Activated CD8-positive, alpha-beta memory T cell treated with anti-CD3 and anti-CD28 coated beads for 48 hours (primary cell): ENCODE measurements around the gene PNKD.
A peak's percentile ranks its signal among the peaks of the same experiment; 100 is the strongest.
"Not testable (repeated sequence)": the region's sequence is repeated elsewhere in the genome, so short reads cannot be mapped to it uniquely, and the experiment has no call there.

ENCODE experiments used
- DNase-seq, 3 experiments: peaks; one replicate each; pipeline ENCODE4 v3.0.0-alpha.2; 2020; ENCODE audit warnings: low read depth in 2 of 3, low spot score in 2 of 3

The PNKD gene

DNA sequence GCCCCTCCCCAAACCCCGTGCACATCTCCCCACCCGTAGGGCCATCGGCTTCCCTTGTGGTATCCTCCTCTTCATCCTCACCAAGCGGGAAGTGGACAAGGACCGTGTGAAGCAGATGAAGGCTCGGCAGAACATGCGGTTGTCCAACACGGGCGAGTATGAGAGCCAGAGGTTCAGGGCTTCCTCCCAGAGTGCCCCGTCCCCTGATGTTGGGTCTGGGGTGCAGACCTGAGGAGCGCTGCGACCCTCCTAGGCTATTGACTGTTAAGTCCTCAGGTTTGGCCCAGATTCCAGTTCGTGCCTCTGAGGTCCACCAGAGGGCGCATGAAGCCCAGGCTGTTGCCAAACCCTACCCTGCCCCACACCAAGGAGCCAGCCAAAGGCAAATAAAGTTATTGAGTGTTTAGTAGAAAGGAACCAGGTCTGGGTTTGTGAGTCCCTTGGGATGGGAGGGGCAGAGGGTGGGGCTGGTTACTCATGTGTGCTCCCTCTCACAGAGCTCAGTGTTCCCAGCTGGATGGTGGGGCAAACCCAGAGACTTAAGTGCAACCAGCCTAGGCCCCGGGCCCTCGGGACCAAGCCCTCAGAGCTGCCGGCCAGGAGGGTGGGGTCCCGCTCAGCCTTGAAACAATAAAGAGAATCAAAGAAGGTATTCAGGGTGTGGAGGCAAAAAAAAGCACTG is 2.4 kb downstream of the PNKD start:
- peak in 1 of 3 experiments; percentile 57 for DNase-seq

DNA sequence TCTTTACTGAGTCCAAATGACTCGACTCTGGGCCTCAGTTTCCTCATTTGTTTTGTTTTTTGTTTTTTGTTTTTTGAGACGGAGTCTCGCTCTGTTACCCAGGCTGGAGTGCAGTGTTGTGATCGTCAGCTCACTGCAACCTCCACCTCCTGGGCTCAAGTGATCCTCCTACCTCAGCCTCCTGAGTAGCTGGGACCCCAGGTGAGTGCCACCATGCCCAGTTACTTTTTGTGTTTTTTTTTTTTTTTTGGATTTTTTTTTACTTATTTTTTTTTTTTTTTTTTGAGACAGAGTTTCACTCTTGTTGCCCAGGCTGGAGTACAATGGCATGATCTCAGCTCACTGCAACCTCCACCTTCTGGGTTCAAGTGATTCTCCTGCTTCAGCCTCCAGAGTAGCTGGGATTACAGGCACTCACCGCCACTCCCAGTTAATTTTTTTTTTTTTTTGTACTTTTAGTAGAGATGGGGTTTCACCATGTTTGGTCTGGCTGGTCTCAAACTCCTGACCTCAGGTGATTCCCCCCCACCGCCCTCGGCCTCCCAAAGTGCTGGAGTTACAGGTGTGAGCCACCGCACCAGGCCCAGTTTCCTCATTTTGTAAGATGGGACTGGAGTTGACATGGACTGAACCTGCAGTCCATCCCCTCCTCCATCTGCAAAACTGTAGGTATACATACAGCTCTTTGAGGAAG is 3.0 kb downstream of the PNKD start:
- DNase-seq = not testable (repeated sequence)

DNA sequence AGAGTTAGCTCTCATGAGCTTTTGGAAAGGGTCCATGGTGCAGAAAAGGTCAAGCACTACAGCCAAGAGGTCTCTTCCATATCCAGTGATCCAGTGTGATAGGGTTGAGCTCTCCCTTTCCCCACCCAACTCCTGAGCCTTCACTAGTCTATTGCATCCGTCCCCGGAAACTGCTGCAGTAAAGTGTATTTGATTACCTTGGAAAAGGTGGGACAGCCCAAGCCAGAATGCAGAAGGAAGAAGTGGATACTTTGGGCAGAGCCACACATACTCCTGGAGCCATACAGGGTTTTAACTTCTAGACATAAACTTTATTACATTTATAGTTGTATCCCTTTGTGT is 3.6 kb downstream of the PNKD start:
- no peak for DNase-seq

DNA sequence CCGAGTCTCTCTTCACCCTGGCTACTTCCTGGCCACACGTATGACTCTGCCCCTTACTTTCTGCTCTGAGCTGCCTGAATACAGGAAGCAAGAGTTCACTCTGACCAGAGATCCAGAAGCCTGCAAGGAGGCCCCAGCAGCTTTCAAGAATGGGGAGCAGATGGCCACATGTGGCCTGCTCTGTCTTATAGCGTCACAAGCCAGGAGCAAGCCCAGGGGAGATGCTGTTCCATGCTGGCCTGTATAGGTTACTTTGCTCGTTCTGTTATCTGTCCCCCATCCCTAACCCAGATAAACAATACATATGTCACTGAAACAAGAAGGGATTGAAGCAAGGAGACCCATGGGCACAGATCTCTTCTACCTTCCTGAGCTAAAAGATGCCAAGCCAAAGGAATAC is 4.3 kb downstream of the PNKD start:
- DNase-seq = no peak

DNA sequence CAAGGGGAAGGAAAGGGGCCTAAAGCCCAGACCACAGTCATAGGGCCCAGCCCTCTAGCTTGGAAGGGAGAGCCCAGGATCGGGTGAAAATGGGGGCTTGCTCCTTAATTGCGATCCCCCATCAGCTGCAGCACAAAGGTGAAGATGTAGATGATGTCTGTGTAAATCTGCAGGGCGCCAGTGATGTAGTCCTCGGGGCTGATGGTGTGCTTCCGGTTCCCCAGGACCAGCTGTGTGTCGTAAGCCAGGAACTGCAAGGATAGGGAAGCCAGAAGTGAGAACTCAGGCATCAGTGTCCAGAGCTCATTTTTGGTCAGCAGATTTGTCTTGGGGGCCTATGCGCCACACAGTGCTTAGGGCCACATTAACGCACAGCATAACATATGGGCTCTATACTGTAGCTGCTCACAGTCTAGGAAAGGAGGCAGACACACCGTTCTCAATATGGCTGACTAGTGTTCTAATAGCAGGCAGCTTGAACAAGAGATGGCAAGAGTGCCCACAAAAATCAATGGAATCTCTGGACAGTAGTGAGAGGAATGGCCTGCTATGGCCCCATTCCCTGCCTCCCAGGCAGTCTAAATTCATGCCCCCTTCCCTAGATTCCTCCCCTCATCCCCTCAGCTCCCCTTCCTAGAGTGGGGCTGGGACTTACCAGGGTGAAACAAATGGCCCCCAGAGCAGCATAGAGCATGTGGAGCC is 5.2 kb downstream of the PNKD start:
- DNase-seq = no peak

DNA sequence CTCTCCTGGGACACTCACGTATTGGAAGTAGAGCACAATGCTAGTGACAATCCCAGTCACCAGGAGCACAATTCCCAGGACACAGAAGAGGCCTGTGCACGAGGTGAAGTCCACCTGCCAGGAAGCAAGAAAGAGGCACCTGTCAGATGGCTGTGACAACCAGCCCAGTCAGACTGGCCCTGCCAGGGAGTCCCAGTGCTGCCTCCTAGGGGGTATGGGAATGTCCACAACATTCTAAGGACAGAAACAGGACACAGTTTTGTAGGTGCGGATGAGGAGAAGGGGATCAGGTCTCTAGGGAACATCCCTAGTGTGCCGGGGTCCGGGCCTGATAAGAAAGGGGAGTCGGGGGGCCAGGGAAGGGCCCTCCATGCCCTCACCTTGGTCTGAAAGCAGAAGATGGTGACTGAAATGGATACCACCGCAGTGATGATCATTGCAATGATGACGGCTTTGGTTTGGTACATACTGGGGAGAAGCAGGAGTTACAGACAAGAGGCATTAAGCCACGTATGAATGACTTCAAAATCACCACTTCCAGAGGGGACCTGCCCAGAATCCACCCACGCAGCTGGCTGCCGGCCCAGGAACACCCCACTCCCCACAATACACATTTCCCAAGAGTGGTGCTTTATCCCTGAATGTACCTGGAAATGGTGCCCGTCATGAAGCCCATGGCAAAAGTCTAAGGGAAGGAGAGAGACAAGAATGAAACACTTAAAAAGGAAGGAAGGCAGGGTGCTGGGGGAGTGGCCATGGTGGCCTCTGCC is 6.9 kb downstream of the PNKD start:
- DNase-seq = no peak

DNA sequence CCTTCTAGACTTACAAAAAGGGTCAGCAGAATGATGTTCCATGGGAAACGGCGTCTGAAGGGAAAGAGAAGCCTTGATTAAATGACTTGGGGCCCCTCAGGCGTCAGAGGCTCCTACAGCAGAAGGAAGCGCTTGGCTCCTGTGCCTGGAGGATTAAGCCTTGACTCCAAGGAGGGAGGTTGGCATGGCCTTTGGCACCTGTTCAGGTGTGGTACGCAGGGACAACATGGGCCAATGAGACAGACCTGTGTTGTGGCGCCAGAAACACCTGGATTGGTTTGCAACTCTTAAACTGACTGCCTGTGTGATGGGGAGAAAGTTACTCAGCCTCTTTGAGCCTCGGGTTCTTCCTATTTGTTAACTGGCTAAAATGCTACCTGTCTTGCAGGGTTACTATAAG is 7.6 kb downstream of the PNKD start:
- DNase-seq = no peak

DNA sequence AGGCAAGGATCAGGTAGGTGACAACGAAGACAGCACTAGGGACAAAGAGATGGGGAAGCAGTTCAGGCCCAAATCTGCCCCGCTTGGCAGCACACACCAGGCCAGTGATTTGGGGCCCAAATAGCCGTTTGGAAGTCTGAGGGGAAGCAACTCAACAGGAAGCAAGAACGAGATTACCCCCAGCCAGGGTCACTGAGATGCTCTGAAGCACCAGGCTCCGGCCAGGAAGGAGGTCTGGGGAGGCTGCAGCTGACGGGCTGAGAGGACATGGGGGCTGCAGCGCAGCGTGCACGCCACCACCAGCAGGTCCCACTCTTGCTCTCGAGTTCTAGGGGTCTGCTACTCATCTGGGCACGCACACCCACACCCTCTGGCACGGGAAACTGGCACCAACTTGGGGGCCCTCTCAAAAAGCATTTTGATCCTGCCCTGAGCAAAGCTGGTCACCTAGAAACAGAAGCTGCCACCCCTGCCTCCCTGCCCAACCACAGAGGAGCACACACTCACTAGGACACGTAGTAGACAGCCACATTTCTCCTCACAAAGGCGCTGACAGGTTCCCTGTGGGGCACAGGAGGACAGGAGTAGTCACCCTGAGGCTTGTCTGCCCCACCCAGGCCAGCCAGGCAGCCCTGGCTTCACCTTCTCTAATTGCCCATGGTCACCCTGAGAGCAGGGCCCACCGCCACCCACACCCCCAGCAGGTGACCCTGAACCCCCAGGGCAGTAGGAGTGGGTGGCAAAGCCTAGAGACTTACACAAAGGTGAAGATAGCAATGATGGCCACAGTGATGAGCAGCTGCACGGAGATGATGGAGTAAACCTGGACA is 8.4 kb downstream of the PNKD start:
- DNase-seq = no peak

DNA sequence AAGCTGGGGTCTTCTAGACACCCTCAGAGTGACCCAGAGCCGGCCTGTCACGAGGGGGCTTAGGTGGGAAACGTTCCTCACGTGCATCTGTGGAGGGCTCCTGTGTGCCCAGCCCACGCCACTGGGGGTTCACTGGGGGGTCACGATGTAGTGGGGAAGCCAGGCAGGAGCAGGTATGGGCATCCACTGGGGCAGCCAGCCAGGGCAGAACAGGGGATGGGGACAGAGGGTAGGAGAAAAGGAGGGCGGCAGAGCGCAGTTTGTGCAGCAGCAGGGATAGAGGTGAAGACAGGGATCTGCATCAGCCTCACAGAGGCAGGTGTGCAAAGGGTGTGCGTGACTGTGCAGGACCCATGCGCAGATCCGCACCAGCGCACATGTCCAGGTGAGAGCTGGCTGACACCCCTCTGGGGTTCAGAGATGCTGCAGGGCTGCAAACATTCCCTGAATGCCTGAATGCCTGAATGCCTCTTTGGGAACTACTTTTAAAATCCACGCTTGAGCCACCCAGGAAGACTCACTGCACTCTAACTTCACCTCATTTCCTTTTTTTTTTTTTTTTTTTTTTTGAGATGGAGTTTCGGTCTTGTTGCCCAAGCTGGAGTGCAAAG is 10.0 kb downstream of the PNKD start:
- no peak for DNase-seq

DNA sequence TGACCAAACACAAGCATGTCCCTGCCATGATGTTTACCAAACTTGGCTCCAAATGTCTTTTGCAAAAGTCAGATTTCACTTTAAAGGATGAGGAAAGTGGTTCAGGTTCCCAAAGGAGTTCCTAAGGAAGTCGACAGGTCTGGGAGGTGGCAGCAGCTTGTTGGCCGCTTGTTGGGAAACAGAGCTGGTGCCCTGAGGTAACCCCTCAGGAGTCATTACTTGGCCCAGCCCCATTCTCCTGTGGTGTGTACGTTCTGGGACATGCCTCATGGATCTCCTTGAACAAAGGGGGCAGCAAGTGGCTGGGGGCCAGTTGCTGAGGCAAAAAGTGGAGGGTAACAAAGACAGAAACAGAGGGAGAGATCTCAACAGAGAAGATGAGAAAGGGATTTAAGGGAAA is 11.1 kb downstream of the PNKD start:
- no peak for DNase-seq

DNA sequence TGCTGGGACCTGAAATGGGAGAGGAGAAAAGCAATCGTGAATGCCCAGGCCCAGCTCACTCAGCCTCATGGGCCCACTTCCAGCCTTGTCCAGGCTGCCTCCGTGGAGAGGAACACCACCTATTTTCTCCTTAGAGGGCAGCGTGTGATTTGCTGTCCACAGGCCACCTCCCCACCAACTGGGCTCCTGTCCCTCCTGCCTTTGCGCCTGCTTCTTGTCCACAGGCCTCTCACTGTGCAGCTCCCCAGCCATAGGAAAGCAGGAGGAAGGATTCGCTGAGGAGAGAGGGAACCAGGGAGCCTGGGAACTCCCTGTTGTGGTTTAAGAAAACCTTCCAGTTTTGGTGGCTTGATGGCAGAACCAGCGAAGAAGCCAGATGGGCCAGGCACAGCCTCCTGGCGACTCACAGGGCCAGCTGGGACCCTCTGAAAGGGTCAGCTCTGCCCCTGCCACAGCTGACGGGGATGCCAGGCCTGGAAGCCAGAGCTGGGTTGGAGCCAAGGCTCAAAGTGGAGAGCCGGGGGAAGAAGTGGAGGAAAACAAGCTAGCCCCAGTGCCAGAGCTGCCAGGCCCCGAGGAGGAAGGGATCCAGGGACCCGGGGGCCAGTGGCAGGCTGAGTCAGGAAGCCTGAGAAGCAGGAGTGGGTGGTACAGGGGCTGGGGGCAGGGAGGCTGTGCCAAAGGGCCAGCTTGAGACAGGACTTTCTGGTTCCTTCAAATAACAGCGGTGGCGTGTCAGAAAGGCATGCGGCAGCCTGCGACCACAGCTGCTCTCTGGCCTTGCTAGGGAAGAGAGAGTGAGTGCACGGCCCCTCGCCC is 12.1 kb downstream of the PNKD start:
- no peak for DNase-seq

DNA sequence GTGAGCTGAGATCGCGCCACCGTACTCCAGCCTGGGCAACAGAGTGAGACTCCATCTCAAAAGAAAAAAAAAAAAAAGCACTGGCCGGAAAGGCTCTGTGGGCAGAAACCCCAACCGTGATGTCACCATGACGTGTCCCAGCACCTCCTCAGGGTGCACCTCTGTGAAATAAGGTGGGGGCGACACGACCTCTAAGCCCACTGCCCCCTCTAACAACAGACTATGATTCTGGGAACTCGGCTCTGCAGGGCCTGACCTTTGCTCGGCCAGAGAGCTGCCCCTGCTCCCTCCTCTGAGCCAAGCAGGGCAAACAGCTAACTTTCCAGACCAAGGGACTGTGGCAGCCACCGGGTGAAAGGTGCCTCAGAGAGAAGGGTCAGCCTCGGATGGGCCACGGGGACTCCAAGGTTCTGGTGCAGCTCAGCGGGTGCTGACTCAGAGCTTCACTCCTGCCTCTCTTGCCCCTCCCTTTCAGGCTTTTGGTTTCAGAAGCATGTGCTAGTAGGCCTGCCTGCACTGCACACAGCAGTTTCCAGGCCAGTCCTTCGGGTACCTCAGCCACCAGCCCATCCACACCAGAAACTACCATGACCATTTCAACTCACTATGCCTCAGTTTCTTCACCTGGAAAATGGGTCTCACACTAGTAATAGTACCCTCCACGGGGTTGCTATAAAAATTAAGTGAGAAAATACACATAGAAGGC is 13.9 kb downstream of the PNKD start:
- peak in 2 of 3 experiments; percentile 33 to 49 for DNase-seq

DNA sequence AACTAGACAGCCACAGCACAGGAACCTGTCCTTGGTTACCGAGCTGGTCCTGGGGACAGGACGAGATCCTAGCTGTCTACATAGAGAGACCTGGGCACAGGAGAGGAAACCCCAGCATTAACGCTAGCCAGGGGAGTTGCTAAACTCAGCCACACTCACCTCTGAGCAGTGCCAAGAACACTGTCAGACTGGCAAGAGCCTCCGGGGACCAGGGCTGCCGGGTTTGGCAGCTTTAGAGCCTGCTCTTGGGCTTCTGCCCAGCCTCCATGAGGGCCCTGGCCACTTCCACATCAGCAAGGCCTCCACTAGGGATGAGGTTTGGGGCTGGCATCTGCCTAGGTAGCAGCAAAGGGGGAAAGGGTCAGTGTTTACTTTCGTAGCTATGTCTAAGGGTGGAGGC is 15.3 kb downstream of the PNKD start:
- no peak for DNase-seq

DNA sequence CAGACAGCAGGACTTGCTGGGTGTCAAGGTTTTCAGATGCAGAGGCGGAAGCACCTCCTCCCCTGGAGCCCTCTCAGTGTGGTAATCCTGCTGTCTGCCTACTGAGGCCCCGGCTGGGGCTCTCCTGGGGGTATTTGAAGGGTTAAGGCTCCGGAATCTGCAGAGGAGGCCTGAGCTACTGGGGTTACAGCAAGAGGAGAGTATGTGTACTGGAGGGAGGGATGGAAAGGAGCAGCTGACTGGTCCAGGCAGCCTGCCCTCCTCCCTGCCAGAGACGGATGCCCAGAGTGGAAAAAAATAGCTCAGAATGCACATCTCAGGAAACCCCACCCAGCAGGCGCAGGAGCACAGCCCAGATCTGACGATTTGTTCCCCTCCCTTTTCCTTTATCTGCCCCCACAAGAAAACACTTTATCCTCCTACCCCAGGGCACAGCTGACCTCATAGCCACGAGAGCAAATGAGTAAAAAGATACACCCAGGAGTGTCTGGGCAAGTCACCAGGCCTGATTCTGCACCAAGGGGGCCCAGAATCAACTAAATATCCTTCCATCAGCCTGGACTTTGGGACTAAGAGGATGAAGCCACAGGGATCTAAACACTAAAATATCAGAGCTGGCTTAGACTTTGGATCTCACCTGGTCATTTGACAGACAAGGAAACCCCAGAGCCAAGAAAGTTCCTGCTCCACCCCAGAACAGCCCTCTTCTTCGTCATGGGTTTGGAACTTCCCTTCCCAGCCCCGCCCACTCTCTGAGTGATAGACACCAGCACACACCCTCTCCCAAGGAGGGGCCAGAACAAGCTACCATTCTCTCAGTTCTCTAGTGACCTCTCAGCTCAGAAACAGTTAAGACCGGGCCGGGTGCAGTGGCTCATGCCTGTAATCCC is 16.5 kb downstream of the PNKD start:
- peak in 2 of 3 experiments; percentile 50 to 71 for DNase-seq

DNA sequence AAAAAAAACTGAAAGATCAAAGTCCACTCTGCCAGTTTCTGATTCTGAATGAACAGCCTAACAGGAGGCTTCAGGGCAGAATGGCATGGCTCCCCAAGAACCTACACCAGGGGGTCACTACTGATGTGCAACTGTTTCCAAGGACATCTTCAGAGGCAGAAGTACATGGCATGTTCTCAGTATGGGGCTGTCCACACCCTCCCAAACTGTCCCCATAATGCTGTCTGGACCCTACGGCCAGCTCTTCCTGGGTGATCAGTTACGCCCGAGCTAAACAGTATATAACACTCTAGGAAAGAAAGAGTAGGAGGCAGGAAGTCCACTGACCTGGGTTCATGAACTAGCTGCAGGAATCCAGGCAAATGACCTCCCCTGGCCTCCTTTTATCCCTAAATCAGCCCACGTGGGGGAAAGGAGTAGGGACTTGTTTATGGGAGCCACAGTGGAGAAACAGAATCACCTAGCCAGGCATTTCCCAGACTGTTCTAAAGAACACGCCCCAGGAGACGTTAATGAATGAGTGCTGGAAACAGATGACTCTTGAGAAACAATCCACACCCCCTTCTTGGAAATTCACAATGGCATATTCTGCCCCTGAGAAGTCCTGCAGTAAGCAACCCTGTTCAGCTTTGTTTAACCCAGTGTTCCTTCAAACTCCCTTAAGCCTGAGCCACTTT is 19.5 kb downstream of the PNKD start:
- DNase-seq = no peak

DNA sequence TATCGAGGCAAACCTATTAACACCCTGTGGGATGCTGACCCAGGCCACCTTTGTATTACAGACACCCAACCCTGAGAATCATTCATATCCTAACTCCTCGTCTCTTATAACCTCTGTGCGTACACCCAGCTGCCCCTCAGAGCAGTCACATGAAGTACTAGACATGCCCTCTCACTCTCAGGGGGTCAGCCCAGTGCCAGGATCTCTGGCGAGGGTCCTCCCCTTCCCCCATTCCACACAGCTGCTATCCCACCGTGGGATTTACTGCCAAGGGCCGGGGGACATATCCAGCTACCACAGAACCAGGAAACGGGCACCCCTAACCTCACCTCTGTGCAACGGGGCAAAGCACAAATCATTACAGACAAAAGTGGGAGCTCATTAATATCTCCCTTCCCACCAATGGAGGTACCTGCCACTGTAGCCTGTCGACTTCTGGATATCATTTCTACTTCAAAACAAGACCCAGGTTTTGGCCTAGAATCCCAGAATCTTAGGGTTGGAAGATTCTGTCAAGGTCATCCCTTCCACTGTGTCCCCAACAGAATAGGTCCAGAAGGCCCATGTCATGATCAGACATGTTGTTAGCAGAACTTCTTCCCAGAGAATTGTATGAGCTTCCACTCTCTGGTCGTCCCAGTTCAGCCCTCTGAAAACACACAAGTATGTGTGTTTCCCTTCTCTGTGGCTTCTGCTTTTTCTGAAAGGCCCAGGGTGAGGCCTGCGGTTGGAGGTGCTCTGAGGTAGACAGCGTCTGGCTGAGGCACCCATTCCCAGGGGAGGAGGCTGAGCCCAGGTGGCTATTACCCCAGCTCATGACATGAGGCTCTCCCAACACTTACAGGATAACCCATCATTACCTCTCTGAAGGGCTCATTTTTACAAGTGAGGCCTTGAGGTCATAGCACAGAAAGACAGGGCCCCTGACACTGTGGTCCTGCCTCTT is 20.3 kb downstream of the PNKD start:
- no peak for DNase-seq
